ENCODE results near the gene LRRC46.

Gene LRRC46

DNA sequence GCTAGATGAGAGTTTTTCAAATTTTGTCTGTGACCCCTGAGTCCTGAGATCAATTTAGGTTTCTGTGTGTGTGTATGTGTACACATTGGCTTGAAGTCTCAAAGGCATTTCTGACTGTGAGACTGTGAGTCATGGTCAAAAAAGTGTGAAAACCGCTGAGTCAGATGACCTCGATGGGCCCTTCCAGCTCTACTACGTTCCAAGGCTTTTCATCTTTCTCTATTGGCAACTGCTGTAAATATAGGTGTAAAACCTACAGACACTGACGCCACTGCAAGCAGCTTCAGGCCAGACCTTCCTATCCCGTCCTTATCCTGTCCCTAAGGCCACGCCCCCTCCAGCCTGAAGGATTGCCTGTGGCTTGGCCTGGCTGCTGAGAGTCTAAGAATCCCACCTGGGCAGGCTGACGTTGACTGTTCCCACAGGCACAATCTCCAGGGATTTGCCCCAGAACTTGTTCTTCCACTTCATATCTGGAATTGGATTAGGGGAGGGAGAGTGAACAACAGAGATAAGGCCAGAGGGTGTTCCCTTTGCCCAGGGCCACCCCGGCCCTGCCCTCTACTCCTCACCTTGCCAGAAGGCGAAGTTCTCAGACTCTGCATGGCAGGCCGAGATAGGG lies 21.2 kb upstream of the LRRC46 start:
- no peak for DNase-seq

DNA sequence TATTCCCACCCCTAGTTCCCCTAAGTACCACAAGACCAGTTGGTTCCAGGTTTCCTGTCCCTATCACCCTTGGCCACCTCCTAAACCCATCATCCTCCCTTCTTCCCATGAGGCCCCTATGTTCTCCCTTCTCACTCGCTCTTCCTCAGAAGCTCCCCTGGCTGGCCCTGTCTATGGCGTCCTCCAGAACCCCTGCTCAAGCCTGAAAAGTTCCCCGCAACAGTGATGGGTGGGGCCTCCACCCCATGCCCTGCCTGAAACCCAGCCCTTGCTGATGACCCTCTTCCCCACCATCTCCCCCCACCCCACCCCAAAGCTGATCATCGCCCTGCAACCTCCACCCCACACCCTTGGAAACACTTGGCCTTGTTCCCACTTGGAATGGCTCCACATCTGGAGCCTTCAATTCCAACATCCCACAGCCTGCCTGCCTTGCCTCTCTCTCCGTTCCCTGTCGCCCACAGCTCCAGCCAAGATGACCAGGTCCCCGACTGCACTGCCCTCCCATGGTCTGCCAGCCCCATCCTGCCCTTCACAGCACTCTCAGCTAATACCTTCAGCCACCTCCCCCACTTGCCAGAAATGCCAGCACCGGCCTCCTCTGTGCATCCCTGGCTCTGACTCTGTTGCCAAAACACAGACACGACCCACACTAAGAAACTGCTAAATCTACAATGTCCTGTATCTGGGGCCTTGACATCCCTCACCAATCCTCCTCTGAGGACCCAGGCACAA lies 20.4 kb upstream of the LRRC46 start:
- DNase-seq: no peak

DNA sequence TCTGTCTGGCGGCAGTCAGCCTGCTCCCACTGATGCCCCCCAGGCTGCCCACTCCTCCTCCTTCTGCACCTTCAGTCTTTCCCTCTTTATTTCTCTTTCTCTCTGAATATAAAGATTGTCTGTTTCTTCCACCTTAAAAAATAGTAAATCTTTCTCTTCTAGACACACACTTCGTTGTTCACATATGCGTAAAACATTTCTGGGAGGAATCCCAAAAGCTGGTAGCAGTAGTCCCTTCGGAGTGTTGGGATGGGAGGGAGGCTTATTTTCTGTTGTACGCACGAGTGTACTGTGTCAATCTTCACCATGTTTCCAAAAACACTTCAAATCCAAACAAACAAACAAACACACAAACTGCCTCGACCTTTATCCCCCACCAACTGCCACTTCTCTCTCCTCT lies 19.8 kb upstream of the LRRC46 start:
- no peak for DNase-seq

DNA sequence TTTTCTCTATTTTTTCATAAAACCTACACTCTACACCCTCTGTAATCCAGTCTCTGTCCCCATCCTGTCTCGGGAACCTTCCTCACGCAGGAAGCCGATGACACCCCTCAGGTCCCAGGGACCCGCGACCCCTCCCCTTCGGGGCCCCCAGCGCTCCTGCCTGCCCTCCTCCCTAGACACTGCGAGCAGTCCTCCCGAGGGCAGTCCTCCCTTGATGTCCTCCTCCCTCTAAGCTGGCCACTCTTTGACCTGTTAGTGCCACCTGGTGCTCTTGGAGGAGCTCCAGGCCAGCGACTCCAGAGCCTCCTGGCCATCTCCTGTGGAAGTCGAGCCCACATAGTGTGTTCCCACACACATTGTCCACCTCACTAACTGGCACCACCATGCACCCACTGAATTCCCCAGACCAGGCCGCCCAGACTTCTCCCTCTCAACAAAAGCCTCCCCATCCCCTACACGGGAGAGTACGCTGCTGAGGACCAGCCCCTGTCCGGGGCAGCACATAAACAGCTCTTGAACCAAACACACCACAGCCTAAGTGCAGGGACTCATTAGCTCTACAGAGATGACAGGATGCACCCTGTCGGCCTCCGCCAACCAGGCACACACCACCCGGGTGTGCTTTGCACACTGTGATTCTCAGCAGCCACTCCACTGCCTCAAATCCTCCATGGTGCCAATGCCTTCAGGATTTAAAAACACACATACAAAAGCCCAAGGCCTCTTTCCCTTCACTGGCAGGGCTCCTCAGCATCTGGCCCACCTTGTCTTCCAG lies 19.1 kb upstream of the LRRC46 start:
- no peak for DNase-seq

DNA sequence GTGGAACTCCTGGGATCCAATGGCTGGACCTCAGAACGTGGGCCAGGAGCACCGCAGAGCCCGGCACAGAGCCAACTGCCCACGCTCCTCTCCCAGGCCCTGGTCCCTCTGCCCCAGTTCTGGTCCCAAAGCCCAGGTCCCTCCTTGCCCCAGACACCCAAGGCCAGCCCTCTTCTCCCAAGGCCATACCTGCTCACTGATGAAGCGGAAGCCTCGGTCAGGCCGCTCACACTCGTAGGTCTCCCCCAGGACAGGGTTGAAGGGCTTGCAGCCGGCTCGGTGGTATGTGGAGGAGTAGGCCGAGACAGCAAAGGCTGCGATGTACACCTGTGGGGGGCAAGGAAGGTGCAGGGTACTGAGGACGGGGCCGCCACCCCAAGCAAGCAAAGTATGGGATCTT lies 18.4 kb upstream of the LRRC46 start:
- no peak for DNase-seq

DNA sequence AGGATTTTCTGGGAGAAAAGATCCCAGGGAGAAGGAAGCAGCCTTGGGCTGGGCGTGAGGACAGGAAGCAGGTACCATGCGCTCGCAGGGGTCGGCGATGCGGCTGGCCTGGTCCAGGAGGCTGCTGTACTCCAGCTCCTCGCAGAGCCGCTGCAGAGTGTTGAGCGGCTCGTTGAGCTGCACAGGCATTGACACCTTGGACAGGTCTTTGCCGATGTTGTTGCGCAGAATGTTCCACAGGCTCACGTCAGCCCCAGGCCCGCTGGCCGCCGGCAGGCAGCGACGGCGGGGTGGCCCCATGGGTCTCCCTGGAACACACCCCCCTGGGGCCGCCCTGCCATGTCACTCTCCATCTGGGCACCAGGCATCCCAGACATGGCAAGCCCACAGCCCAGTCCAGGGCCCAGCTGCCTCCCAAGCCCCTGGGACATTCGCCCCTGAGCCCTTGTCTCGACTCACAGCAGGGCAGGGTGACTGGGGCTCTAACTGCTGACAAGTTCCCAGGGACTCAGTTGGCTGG lies 17.9 kb upstream of the LRRC46 start:
- no peak for DNase-seq

DNA sequence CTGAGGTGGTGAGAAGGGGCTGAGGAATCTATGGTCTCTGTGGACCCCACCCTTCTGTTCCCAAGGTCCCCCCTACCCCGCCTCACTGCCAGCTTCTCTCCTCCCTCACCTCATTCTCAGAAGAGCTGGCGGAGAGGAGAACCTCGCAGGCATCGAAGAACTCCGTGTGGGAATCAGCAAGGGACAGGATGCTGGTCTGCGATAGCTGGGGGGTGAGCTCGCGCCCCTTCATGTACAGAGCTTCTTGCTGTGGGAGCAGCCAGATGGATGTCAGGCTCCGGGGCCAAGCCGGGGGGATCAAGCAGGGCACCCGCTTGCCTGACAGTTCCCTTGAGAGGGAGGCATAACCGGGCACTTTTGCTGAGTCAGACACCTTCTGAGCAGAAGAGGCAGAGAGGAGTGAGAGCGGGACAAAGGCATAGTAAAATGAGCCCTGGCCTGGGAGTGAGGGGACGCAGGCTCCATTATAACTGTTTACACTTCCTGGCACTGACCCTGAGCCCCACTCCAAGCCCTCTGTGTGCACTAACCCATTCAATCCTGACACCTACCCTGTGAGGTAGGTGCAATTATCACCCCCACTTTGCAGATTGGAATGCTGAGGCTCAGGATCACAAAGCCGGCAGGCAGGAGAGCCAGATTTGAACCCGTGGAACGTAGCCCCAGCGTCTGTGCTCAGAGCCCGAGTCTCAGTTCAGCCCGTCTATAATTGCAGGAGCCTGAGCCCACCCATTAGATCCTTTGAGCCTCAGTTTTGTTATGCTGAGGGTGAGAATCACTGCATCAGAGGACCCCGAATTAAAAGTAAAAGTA lies 16.2 kb upstream of the LRRC46 start:
- DNase-seq: no peak

DNA sequence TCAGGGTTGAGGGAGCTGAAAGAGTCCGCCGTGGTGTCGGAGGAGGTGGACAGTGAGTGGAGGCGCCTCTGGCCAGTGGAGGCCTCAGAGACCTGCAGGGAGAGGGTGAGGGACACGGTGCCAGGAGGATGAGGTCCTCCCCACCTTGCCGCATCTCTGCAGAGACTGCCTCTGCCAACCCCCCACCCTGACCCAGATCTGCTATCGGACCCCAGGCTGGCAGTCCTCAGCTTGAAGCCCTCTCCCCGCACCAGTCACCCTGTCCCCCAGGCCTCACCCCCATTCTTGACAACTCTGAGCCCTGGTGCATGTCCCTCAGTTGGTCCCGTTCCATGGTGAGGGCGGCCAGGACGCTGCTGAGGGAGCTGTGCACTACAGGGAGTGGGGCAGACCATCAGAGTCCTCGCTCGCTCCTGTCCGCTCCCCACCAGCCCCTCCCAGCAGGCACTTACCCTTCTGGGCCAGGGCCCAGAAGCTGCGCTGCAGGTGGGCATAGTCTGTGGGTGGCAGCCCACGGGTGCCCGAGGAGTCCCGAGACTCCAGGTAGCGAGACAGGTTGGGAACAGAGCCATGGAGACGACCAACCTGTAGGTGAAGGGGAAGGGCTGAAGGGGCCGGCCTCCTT lies 15.2 kb upstream of the LRRC46 start:
- DNase-seq: no peak

DNA sequence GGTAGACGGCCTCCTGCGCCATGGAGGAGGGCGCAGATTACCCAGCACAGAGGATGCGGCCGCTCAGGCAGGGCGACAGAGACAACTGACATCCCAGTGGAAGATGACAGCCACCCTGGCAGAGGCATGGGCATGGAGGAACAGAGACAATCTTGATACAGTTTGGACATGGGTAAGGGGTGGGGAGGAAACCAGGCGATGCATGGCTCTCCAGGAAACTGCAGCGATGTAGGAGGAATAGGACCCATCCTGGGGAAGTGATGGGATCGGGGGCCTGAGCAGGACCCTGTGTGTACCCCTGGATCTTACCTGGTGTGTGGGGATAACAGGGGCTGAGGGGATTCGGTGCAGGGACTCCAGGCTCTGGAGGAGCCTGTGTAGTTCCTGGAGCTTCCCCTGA lies 14.5 kb upstream of the LRRC46 start:
- DNase-seq: no peak

DNA sequence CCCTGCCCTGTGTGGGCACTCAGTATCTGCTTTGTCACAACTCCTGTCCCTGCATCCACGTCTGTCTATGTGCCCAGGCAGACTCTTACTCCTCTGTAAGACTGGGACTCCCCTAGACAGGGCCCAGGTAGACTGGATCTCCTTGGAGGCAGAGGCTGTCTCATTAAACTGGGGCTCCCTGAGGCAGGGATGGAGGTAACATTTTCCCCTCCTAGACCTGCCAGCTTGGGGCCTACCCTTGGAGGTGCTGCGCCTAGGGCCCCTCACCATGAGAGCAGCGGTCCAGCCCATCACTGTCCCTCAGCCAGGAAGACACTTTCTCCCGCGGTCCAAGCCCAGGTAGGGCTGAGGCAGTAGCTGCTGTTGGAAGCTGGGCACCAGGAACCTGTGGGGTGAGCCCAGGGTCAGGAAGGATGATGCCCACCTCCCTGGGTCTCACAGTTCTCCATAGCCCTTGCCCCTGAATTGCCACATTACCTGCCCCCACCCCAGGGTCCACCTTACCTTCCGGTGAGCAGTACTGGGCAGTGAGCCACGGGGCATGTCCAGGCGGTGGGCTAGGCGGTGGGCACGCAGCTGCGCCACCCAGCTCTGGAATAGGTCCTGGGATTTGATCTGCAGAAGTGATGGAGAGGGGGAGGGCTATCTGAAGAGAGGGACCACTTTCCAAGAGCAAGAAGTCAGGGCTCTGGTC lies 13.3 kb upstream of the LRRC46 start:
- no peak for DNase-seq

DNA sequence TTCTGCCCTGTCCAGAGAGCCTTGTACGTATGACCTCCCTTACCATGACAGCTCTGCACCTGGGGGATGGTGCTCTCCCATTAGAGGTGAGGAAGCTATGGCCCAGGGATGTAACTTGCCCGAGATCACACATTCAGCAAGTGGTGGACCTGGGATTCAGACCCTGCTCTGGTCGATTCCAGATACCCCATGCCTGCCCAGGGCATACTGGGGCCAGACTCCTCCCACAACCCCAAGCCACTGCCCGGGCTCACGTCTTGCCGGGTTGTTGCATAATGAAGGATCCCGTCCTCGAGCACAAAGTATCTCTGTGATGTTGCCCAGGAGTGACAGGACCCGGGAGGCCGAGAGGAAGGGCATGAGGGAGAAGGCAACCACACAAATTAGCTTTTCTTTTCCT lies 12.0 kb upstream of the LRRC46 start:
- no peak for DNase-seq

DNA sequence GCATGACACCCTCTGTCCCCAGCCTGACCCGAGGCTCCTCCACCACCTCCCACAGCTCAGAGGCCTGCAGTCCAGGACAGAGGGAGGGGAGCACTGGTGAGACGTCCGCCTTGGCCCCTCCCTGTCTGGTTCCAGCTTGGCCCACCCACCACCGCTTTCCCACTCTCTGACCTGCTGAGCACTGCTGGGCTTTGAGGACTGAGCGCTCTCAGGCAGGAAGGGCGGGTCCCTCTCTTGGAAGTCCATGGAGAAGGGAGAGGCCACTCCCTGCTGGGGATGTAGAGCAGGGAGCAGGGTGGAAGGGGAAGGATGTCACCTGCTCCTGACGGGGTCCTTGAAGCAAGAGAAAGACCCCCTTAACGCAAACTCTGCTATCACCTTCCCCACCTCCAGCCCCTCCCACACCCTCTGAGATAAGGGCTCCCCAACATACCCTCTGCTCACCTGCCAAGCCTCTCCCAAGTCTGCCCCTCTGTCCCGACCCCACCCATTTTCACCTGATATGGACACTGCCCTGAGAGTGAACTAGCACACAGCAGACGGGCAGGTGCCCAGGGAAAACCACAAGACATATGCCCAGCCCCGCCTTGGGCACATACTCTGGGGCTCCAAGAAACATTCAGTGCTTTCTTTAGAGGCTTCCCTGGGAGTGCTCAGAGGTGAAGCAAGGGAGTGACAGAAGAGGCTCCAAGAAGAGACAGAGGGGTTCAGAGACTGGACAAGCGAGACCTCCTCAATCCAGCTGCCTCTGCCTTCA lies 11.3 kb upstream of the LRRC46 start:
- DNase-seq: no peak

DNA sequence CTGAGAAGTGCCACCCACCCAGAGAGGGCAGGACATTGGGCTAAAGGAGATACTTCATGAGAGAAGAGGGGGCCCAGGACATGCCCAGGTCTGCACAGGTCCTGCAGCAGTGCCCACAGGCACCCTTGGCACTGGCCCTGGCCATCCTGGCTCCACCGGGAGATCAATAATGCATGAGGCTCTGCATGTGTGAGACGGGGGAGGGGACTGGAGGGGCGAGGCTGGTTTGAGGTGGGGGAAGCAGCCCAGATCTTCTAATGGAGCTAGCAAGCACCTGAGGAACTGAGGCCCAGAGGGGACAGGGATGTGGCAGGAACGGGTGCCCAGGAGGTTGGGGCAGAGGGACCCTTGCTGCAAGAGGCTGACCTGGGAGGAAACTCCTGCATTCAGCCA lies 10.4 kb upstream of the LRRC46 start:
- no peak for DNase-seq

DNA sequence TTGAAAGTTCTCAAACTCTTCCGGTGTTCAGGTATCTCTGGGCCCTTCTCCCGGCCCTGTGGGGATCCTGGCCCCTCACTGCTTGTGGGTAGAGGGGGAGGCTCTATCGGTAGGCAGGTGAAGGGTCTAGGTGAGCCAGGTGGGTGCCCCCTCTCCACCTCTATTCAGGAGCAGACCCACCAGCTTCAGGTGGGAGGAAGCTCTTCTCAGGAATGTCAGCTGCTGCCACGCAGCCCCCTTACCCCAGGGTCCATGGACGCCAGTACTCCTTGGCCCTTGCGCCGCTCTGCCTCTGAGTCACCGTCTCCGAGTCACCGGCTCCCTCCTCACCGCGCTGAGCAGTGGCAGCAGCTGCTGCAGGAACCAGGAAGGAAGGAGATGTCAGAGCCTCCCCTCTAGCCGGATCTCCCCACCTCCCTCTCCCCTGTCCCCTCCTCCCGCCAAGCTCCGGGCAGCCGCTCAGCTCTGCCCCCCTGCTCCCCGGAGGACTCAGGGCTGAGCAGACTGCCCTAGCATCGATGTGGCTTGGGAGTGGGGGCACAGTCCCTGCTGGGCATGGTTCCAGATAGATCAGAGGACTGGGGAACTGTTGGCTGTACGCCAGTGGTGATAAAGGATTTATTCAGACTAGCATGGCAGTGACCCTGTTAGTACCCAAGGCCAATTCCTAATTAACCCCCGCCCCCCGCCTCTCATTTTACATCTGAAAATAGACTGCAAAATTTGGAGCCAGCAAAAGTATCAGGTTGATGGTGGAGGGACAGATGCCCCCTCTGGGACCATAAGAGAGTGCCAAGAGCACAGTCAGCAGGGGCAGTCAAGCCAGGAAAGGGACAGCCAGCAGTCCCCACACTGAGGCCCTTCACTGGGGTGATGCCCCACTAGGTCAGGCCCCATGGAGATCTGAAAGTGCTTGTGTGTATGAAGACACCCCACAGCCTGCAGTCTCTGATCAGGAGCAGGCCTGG lies 9.8 kb upstream of the LRRC46 start, which contains the start of gene OSBPL7:
TSS of gene OSBPL7 (minus strand) at position 371 of the 968 bp plus-strand sequence. CDS start 1,516 bp downstream, outside the sequence.
- DNase-seq: peak; percentile 33

DNA sequence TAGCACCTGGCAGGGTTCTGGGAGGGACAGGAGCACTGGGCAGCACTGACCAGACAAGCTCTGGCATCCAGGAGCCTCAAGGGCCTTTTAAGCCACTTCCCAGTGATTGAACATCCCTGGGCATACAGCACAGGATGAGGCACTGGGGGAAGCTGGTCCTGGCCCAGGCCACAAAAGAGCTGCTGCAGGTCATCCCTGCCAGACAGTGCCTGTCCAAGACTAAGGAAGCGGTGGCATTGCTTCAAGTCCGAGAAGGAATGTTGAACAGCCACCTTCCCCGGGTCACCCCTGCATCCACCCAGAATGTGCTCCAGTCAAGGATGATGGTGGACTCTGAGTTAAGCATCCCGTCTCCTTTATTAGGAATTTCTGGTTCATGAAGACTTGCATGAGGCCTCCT lies 8.7 kb upstream of the LRRC46 start:
- no peak for DNase-seq

DNA sequence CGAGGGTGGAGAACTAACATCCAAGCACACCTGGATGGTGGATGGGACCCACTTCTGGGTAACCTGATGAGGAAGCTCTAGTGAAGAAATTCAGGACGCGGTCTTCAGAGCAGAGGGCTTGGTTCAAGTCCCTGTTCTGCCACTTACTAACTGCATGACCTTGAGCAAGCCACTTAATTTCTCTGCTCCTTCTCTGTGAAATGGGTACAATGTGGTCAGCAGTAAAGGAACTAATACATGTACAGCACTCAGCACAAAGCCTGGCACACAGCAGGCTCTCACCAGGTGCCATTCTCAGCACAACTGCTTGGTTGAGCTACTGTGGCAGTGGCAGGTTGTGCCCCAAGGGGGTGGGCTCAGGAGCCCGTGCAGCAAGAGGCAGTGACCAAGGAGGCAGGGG lies 8.0 kb upstream of the LRRC46 start:
- DNase-seq: no peak

DNA sequence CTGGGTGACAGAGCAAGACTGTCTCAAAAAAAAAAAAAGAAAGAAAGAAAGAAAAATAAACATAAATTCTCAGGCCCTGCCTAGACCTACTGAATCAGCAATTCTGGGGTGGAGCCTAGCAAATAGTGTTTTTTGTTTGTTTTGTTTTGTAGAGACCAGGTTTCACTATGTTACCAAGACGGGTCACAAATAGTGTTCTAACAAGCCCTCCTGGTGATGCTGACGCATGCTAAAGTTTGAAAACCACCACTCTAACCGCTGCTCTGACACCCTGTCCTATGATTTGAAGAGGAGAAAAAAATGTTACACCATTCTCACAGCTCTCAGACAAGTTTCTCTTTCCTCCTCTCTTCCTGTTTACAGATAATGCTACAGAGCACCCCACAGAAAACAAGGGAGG lies 1.6 kb upstream of the LRRC46 start:
- DNase-seq: no peak

DNA sequence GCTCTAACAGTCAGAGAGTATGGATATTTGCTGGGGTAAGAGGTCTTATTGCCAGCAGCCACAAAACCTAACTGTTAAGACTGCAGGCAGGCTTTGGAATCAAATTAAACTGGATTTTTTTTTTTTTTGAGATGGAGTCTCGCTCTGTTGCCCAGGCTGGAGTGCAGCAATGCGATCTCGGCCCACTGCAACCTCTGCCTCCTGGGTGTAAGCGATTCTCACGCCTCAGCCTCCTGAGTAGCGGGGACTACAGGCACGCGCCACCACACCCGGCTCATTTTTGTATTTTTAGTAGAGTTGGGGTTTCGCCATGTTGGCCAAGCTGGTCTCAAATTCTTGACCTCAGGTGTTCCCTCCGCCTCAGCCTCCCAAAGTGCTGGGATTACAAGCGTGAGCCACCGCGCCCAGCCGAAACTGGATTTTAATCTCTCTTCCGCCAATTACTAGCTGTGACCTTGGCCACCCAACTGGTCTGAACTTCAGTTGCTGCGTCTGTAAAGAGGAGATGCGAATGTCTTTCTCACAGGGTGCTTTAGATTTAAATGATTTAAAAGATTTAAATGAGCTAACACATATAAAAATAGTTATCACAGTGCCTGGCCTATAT lies 971 bp upstream of the LRRC46 start:
- DNase-seq: no peak

DNA sequence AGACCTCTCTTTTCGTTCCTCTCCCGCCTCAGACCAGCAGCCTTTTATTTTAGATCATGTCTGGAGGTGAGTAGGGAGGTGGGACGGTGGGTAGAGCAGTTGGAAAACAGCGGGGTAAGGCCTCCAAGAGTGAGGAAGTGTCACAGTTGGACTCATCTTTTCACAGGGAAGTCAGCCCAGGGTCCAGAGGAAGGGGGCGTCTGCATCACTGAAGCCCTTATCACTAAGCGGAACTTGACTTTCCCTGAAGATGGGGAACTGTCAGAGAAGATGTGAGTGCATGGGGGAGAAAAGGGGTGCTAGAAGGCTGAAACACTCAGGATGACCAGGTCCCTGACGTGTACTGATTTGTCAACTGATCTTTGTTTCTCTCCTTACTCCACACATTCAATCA lies 461 bp downstream of the LRRC46 start:
- DNase-seq: no peak

Measured in NCI-H446 treated with DMSO at 0.1 percent for 48 hours (cell line).